DMS 273 treated with DMSO at 0.1 percent for 48 hours (cell line): ENCODE data around the gene NRXN3.

ENCODE experiments used
- DNase-seq: peaks from one replicate; lab custom pipeline; 2025; lab: John Stamatoyannopoulos, UW

Gene NRXN3

GRCh38 chr14:78242086-78242485 lies 71.9 kb downstream of the NRXN3 start:
- DNase-seq = no peak

- no peak for DNase-seq
Observed at GRCh38 chr14:78243187-78243586, 73.0 kb downstream of the NRXN3 start.

GRCh38 chr14:78245238-78245637 lies 75.1 kb downstream of the NRXN3 start:
- no peak for DNase-seq

- no peak for DNase-seq
Observed at GRCh38 chr14:78248501-78249090, 78.4 kb downstream of the NRXN3 start.

- no peak for DNase-seq
Observed at GRCh38 chr14:78251308-78251707, 81.1 kb downstream of the NRXN3 start.

GRCh38 chr14:78253986-78254385 lies 83.8 kb downstream of the NRXN3 start:
- no peak for DNase-seq

- DNase-seq = no peak
Observed at GRCh38 chr14:78254911-78255461, 84.8 kb downstream of the NRXN3 start.

GRCh38 chr14:78259831-78260230 lies 89.7 kb downstream of the NRXN3 start:
- DNase-seq = no peak

GRCh38 chr14:78278464-78279250 lies 108.5 kb downstream of the NRXN3 start:
- no peak for DNase-seq

GRCh38 chr14:78282437-78282836 lies 112.3 kb downstream of the NRXN3 start:
- DNase-seq = no peak

- DNase-seq = no peak
Observed at GRCh38 chr14:78286210-78286609, 116.0 kb downstream of the NRXN3 start.

- DNase-seq = no peak
Observed at GRCh38 chr14:78292003-78292402, 121.8 kb downstream of the NRXN3 start.

GRCh38 chr14:78297858-78298257 lies 127.7 kb downstream of the NRXN3 start:
- no peak for DNase-seq

GRCh38 chr14:78298298-78298697 lies 128.1 kb downstream of the NRXN3 start:
- DNase-seq = no peak

- DNase-seq = no peak
Observed at GRCh38 chr14:78302841-78303240, 132.7 kb downstream of the NRXN3 start.

- no peak for DNase-seq
Observed at GRCh38 chr14:78307671-78308070, 137.5 kb downstream of the NRXN3 start.

- no peak for DNase-seq
Observed at GRCh38 chr14:78308079-78308478, 137.9 kb downstream of the NRXN3 start.

GRCh38 chr14:78310272-78310671 lies 140.1 kb downstream of the NRXN3 start:
- no peak for DNase-seq

GRCh38 chr14:78313499-78313898 lies 143.3 kb downstream of the NRXN3 start:
- DNase-seq = no peak

GRCh38 chr14:78314484-78314883 lies 144.3 kb downstream of the NRXN3 start:
- no peak for DNase-seq

GRCh38 chr14:78316052-78316451 lies 145.9 kb downstream of the NRXN3 start:
- DNase-seq = no peak

- no peak for DNase-seq
Observed at GRCh38 chr14:78316786-78317185, 146.6 kb downstream of the NRXN3 start.

GRCh38 chr14:78319406-78319805 lies 149.2 kb downstream of the NRXN3 start:
- no peak for DNase-seq
